ENCODE measurements around the gene SCAF1.
A peak's percentile ranks its signal among the peaks of the same experiment; 100 is the strongest.

The SCAF1 gene

DNA sequence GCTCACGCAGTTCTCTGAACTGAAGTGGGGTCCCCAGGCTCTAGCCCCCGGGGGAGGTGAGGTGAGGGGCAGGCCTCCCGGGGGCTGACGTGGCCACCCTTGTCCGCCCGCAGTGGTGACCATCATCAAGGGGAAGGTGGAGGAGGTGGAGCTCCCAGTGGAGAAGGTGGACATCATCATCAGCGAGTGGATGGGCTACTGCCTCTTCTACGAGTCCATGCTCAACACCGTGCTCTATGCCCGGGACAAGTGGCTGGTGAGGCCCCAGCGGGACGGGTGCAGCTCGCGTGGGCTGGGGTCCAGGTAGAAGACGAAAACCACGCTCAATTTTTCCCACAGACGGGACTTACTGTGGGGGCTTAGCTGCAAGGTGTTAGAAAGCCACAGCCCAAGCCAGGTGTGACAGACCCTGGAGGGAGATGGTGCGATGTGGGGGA lies 41.8 kb downstream of the SCAF1 start:
- peaks cover 18% of the 10 kb centered on the region for H3K79me2 ChIP-seq
- H3K4me2 ChIP-seq (ENCODE audit: low read length), result no peak overlapping the region
- H3K27me3 ChIP-seq (ENCODE audit: control insufficient read depth, insufficient read depth, low read length), result no peaks in the 10 kb centered on the region
- H3K4me3 ChIP-seq (ENCODE audit: low read depth, low read length), result no peak overlapping the region
- H3K9me3 ChIP-seq (ENCODE audit: control insufficient read depth, low read length), result no peaks in the 10 kb centered on the region
- no peak overlapping the region for H2AFZ ChIP-seq
- H3K4me1 ChIP-seq, result peaks cover 18% of the 10 kb centered on the region
- no peak overlapping the region for H3K9ac ChIP-seq
- no peak overlapping the region for H3K27ac ChIP-seq
- H3K36me3 ChIP-seq (ENCODE audit: control insufficient read depth, insufficient read depth, low read length), result no peaks in the 10 kb centered on the region
- TF ChIP-seq CTCF (IDR thresholded peaks at IDR 0.05), result no peak

GRCh38 chr19:49684251-49684982 lies 42.4 kb downstream of the SCAF1 start:
- H3K36me3 ChIP-seq (ENCODE audit: control insufficient read depth, insufficient read depth, low read length), result no peaks in the 10 kb centered on the region
- peak; percentile 45 for TF ChIP-seq CTCF (IDR thresholded peaks at IDR 0.05)
- peaks cover 12% of the 10 kb centered on the region for H3K4me1 ChIP-seq
- H3K9ac ChIP-seq, result no peak overlapping the region
- no peak overlapping the region for H3K4me2 ChIP-seq (ENCODE audit: low read length)
- H3K79me2 ChIP-seq, result peaks cover 18% of the 10 kb centered on the region
- no peaks in the 10 kb centered on the region for H3K27me3 ChIP-seq (ENCODE audit: control insufficient read depth, insufficient read depth, low read length)
- H3K9me3 ChIP-seq (ENCODE audit: control insufficient read depth, low read length), result no peaks in the 10 kb centered on the region
- H3K27ac ChIP-seq, result no peak overlapping the region
- H2AFZ ChIP-seq, result no peak overlapping the region
- H3K4me3 ChIP-seq (ENCODE audit: low read depth, low read length), result no peak overlapping the region

DNA sequence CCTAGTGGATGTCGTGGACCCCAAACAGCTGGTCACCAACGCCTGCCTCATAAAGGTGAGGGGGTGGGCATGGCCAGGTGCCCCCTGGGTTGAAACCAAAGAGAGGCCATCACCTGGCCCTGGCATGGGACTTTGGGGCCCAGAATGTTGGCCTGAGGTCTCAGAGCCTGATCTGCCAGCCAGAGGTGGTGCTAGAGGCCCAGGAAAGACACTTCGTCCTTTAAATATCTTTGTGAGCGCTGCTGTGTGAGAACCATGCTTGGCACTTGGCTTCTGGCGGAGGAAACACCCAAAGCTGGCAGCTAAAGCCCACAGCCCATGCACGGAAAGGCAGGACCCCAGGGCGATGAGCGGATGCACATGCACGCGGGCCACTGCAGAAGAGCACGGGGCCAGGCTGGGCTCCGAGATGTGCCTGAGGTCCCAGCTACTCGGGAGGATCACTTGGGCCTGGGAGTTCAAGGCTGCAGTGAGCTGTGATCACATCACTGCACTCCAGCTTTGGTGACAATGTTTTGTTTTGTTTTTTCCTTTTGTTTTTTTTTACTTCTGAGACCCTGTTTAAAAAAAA lies 43.1 kb downstream of the SCAF1 start:
- peaks cover 6% of the 10 kb centered on the region for H3K4me1 ChIP-seq
- no peak overlapping the region for H3K4me3 ChIP-seq (ENCODE audit: low read depth, low read length)
- H2AFZ ChIP-seq, result no peak overlapping the region
- no peak overlapping the region for H3K4me2 ChIP-seq (ENCODE audit: low read length)
- no peaks in the 10 kb centered on the region for H3K36me3 ChIP-seq (ENCODE audit: control insufficient read depth, insufficient read depth, low read length)
- peaks cover 16% of the 10 kb centered on the region for H3K79me2 ChIP-seq
- H3K9ac ChIP-seq, result no peak overlapping the region
- TF ChIP-seq CTCF (IDR thresholded peaks at IDR 0.05), result no peak
- no peaks in the 10 kb centered on the region for H3K27me3 ChIP-seq (ENCODE audit: control insufficient read depth, insufficient read depth, low read length)
- H3K9me3 ChIP-seq (ENCODE audit: control insufficient read depth, low read length), result no peaks in the 10 kb centered on the region
- no peak overlapping the region for H3K27ac ChIP-seq

DNA sequence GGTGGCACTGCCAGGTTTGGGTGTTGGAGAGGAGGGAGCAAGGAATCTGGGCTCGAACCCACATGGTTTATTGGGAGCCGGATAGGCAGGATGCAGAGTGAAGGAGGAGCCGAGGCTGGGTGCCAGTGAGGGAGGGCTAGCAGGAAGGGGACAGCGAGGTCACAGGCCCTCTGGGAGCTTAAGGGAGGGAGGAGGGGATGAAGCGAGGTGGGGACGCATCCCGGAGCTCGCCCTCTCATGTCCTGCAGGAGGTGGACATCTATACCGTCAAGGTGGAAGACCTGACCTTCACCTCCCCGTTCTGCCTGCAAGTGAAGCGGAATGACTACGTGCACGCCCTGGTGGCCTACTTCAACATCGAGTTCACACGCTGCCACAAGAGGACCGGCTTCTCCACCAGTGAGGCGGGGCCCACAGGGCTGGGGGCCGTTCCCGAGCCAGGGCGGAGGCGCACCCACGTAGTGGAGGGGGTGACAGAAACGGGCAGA lies 43.9 kb downstream of the SCAF1 start:
- H3K27me3 ChIP-seq (ENCODE audit: control insufficient read depth, insufficient read depth, low read length), result no peaks in the 10 kb centered on the region
- H3K36me3 ChIP-seq (ENCODE audit: control insufficient read depth, insufficient read depth, low read length), result no peaks in the 10 kb centered on the region
- H2AFZ ChIP-seq, result no peak overlapping the region
- no peaks in the 10 kb centered on the region for H3K9me3 ChIP-seq (ENCODE audit: control insufficient read depth, low read length)
- no peak overlapping the region for H3K4me2 ChIP-seq (ENCODE audit: low read length)
- TF ChIP-seq CTCF (IDR thresholded peaks at IDR 0.05), result no peak
- H3K79me2 ChIP-seq, result peaks cover 9% of the 10 kb centered on the region
- no peak overlapping the region for H3K4me3 ChIP-seq (ENCODE audit: low read depth, low read length)
- H3K4me1 ChIP-seq, result peaks cover 2% of the 10 kb centered on the region
- no peak overlapping the region for H3K27ac ChIP-seq
- no peak overlapping the region for H3K9ac ChIP-seq

All from parathyroid adenoma (tissue), 2 donors.